HG03097 (cell line): ENCODE data around the gene ITFG1.

Experiments used
- ATAC-seq: cut with Tn5 transposase; IDR thresholded peaks from one replicate; pipeline ENCODE4 v1.9.1; 2021; ENCODE audit not compliant: unreplicated experiment, low FRiP score

Gene ITFG1

GRCh38 chr16:47132308-47132707 is 328.6 kb downstream of the ITFG1 start:
- ATAC-seq, result no peak

GRCh38 chr16:47129755-47130435 is 331.0 kb downstream of the ITFG1 start:
- no peak for ATAC-seq

GRCh38 chr16:47127541-47127940 is 333.3 kb downstream of the ITFG1 start:
- ATAC-seq, result no peak

- ATAC-seq, result no peak
Measured at GRCh38 chr16:47125757-47126156, 335.1 kb downstream of the ITFG1 start.

GRCh38 chr16:47113130-47113529 is 347.7 kb downstream of the ITFG1 start:
- ATAC-seq, result no peak

- no peak for ATAC-seq
Measured at GRCh38 chr16:47110939-47111338, 349.9 kb downstream of the ITFG1 start.

- no peak for ATAC-seq
Measured at GRCh38 chr16:47109361-47109760, 351.5 kb downstream of the ITFG1 start.
